Astrocyte of the cerebellum (primary cell): ENCODE measurements around the gene CMTM3.
"Not testable (repeated sequence)": the region's sequence is repeated elsewhere in the genome, so short reads cannot be mapped to it uniquely, and the experiment has no call there.

ENCODE experiments used
- DNase-seq: peaks from one replicate; pipeline ENCODE4 v3.0.0-alpha.2; 2011; ENCODE audit warnings: low read depth
- H3K4me3 ChIP-seq: 2 replicates; pipeline ENCODE4 v1.5.1; 2011; ENCODE audit warnings: mild to moderate bottlenecking, low read depth, low read length, moderate library complexity
- in situ Hi-C: cut with HindIII; loops from 2 replicates; pipeline ENCODE4 v1.10.0; 2017; ENCODE audit warnings: low sequenced_read_pairs
- TF ChIP-seq, protein P1 (sequence below): IDR thresholded peaks from 2 replicates; pipeline ENCODE4 v1.5.1; 2012; ENCODE audit warnings: low read length, low read depth, moderate library complexity, mild to moderate bottlenecking; ENCODE audit errors: missing control alignments

The CMTM3 gene

DNA sequence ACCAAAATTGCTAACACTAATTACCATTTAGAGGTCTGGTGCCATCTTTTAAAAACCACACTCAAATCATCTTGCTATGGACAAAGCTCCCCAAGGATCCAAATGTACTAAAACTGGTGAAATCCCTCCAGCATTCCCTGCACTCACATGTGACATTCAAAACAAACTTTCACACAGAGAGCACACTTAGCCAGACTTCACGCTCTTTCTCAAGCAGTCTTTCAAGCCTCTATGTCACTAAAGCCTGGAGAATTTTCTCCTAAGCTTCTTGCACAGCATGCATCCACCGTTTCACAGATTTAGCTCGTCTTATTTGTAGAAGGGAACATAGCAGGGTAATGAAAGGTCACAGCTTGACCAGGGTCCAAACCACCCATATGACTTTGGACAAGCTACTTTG is 19.3 kb downstream of the CMTM3 start:
- TF ChIP-seq, protein P1, sequence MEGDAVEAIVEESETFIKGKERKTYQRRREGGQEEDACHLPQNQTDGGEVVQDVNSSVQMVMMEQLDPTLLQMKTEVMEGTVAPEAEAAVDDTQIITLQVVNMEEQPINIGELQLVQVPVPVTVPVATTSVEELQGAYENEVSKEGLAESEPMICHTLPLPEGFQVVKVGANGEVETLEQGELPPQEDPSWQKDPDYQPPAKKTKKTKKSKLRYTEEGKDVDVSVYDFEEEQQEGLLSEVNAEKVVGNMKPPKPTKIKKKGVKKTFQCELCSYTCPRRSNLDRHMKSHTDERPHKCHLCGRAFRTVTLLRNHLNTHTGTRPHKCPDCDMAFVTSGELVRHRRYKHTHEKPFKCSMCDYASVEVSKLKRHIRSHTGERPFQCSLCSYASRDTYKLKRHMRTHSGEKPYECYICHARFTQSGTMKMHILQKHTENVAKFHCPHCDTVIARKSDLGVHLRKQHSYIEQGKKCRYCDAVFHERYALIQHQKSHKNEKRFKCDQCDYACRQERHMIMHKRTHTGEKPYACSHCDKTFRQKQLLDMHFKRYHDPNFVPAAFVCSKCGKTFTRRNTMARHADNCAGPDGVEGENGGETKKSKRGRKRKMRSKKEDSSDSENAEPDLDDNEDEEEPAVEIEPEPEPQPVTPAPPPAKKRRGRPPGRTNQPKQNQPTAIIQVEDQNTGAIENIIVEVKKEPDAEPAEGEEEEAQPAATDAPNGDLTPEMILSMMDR, result no peak
- DNase-seq, result no peak
- in situ Hi-C loops, result loop anchor here (5.0 kb wide), 1 partner anchor 39 kb away; no protein-coding TSS in a partner anchor
- H3K4me3 ChIP-seq, result no peak overlapping the region

DNA sequence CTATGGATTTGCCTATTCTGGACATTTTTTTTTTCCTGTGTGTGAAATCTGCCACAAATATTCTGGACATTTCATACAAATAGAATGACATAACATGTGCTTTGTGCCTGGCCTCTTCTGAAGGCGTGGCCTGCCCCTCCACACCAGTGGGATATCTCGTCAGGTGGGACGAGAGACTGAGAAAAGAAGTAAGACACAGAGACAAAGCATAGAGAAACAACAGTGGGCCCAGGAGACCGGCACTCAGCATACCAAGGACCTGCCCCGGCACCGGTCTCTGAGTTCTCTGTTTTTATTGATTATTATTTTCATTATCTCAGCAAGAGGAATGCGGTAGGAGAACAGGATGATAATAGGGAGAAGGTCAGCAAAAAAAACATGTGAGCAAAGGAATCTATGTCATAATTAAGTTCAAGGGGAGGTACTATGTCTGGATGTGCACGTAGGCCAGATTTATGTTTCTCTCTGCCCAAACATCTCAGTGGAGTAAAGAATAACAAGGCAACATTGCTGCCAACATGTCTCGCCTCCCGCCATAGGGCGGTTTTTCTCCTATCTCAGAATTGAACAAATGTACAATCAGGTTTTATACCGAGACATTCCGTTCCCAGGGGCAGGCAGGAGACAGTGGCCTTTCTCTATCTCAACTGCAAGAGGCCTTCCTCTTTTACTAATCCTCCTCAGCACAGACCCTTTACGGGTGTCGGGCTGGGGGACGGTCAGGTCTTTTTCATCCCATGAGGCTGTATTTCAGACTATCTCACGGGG is 23.3 kb downstream of the CMTM3 start:
- DNase-seq, H3K4me3 ChIP-seq, in situ Hi-C loops: not testable (repeated sequence)

DNA sequence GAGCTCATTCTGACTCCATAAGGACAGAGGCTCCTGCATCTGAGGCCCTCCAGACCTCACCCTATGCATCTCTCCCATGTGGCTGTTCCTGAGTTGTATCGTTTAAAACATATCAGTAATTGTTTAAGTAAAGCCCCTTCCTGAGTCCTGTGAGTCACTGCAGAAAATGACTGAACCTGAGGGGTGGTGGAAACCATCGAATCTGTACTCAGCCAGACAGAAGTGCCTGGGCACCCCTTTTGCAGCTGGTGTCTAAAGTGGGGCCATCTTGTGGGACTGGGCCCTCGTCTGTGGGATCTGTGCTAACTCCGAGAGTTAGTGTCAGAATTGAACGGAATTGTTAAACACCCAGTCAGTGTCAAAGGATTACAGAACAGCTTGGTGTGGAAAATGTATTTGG is 25.4 kb downstream of the CMTM3 start:
- TF ChIP-seq, protein P1, result no peak
- DNase-seq, result no peak
- H3K4me3 ChIP-seq, result no peak overlapping the region
- in situ Hi-C loops, result no loop called here

DNA sequence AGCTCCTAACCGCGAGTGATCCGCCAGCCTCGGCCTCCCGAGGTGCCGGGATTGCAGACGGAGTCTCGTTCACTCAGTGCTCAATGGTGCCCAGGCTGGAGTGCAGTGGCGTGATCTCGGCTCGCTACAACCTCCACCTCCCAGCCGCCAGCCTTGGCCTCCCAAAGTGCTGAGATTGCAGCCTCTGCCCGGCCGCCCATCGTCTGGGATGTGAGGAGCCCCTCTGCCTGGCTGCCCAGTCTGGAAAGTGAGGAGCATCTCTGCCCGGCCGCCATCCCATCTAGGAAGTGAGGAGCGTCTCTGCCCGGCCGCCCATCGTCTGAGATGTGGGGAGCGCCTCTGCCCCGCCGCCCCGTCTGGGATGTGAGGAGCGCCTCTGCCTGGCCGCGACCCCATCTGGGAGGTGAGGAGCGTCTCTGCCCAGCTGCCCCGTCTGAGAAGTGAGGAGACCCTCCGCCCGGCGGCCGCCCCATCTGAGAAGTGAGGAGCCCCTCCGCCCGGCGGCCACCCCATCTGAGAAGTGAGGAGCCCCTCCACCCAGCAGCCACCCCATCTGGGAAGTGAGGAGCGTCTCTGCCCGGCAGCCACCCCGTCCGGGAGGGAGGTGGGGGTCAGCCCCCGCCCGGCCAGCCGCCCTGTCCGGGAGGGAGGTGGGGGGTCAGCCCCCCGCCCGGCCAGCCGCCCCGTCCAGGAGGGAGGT is 26.2 kb downstream of the CMTM3 start:
- in situ Hi-C loops, H3K4me3 ChIP-seq: not testable (repeated sequence)

DNA sequence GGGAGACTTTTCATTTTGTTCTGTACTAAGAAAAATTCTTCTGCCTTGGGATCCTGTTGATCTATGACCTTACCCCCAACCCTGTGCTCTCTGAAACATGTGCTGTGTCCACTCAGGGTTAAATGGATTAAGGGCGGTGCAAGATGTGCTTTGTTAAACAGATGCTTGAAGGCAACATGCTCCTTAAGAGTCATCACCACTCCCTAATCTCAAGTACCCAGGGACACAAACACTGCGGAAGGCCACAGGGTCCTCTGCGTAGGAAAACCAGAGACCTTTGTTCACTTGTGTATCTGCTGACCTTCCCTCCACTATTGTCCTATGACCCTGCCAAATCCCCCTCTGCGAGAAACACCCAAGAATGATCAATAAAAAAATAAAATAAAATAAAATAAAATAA is 27.1 kb downstream of the CMTM3 start:
- in situ Hi-C loops, H3K4me3 ChIP-seq, DNase-seq: not testable (repeated sequence)

More for the DNA sequence above, 26.2 kb downstream of the CMTM3 start:
- DNase-seq, result not testable (repeated sequence)

DNA sequence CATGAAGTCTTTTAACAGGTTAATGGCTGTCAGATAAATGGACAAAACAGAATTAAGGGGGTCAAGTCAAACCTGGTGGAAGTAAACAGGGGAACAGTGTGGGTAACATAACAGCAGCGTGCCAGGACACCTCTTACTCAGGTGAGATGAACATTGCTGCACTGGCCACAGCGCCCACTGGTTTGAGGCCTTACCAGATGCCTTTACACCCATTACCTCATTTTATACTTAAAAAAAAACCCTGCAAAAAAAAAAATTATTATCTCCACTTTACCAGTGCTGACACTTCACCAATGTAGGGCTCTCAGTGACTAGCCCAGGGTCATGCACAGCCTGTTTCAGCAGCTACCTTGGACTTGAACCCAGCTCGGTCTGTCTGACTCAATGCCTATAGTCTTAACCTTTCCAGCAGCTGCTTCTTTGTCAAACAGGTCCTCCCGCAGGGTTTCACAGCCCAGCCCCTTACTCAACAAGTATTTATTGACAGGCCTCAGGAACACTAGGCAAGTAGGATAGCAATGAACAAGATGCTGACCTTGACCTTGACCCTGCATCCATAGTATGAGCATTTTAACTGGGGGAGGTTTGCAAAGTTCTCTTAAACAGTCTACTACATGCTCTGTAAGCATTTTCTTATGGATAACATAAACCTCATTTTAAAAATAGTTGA is 30.2 kb downstream of the CMTM3 start:
- DNase-seq, result no peak
- in situ Hi-C loops, result no loop called here
- no peak overlapping the region for H3K4me3 ChIP-seq
- TF ChIP-seq, protein P1, result no peak

DNA sequence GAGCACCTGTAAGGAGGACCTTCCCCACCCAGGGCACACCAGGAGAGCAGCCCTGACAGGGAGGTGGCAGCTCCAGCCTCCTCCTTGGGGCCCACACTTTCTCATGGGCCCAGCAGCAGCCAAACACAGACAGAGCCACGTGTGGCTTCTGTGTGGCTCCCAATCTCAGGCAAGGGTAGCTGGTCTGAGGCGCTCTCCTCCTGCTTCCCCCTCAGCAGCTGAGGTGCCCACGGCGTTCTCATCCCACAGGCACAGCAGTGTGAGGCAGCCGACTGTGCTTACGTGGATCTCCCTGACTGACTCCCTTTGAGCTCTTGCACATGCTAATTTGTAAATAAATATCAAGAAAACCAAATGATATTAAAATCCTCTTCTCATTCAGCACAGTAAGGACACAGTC is 30.9 kb downstream of the CMTM3 start:
- in situ Hi-C loops, result no loop called here
- TF ChIP-seq, protein P1, result no peak

DNA sequence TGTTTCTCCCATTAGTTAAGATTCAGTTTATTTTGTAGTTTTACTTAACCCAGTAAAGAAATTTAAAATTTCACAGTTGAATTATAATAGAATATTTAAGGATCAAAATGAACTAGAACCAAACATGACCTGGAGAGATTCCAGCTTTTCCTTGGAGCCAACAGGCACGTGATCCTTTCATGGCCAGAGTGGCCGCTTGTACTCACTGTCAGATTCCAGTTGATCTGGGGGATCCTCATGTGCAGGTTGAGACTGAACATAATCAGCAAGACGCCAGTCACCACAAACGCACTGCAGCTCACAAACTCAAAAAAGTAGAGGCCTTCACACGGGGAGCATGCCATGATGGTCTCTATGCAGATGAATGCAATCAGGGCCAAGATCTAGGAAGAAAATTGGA is 31.7 kb downstream of the CMTM3 start:
- no peak for DNase-seq
- in situ Hi-C loops, result no loop called here
- no peak overlapping the region for H3K4me3 ChIP-seq
- TF ChIP-seq, protein P1, result no peak

More for the DNA sequence above, 30.9 kb downstream of the CMTM3 start:
- no peak overlapping the region for H3K4me3 ChIP-seq
- no peak for DNase-seq
